ENCODE data around the gene IRAK2.

The IRAK2 gene

GRCh38 chr3:10184250-10184649, 19.5 kb downstream of the IRAK2 start:
- H3K4me3 ChIP-seq (ENCODE audit: low read depth, low read length), result no peak overlapping the region
- TF ChIP-seq CTCF (IDR thresholded peaks at IDR 0.05; ENCODE audit: low read depth, low read length), result no peak

GRCh38 chr3:10185804-10186762, 21.4 kb downstream of the IRAK2 start:
- TF ChIP-seq CTCF (IDR thresholded peaks at IDR 0.05; ENCODE audit: low read depth, low read length), result no peak
- no peak overlapping the region for H3K4me3 ChIP-seq (ENCODE audit: low read depth, low read length)

- TF ChIP-seq CTCF (IDR thresholded peaks at IDR 0.05; ENCODE audit: low read depth, low read length), result no peak
- H3K4me3 ChIP-seq (ENCODE audit: low read depth, low read length), result no peak overlapping the region
Observed at GRCh38 chr3:10187290-10187876, 22.7 kb downstream of the IRAK2 start.

DNA sequence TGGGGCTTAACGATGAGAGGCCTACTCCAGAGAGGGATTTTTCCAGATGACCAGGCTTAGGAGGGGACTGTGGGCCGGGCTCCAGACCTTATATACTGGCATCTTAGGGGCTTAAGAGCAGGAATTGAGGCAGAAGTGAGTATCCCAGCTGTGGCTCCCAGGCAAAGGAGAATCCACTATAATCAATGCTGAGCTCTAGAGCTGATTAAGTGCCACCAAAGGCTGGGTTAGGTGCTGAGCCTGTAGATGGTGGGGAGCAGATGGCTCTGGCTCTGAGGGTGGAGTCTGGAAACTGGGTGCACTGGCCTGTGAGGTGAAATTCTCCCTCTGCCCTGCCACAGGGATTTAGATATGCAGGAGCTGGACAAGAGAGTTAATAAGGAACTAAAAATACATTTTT, 23.2 kb downstream of the IRAK2 start:
- no peak overlapping the region for H3K4me3 ChIP-seq (ENCODE audit: low read depth, low read length)
- TF ChIP-seq CTCF (IDR thresholded peaks at IDR 0.05; ENCODE audit: low read depth, low read length), result no peak

DNA sequence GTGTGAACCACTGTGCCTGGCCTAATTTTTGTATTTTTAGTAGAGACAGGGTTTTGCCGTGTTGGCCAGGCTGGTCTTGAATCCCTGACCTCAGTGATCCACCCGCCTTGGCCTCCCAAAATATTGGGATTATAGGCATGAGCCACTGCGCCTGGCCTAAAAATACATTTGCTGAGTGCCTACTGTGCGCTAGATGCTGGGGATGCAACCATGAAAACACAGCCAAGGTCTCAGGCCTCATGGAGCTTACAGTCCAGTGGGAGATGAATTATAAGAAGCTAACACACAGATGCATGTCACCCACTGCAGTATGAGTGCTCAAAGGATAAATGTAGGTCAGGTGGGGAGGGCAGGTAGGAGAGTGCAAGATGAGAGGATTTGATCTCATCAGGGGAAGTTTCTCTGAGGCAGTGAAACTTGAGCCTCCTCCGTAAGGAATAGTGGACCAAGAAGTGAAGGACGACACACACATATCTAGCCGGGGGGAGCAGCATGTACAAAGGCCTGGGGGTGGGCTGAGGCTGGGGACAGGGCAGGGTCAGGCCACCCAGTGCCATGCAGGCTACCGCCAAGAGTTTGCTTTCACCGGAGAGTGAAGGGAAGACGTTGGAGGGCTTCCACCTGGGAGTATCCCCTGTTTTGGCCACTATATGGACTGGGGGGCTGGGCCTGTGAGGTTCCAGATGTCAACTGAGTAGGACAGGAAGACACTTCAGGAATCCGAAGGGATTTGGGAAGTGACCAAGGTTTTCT, 24.3 kb downstream of the IRAK2 start:
- H3K4me3 ChIP-seq (ENCODE audit: low read depth, low read length), result no peak overlapping the region

GRCh38 chr3:10189557-10190354, 25.0 kb downstream of the IRAK2 start:
- H3K4me3 ChIP-seq (ENCODE audit: low read depth, low read length), result no peak overlapping the region
- TF ChIP-seq CTCF (IDR thresholded peaks at IDR 0.05; ENCODE audit: low read depth, low read length), result no peak

More for the DNA sequence above, 24.3 kb downstream of the IRAK2 start:
- TF ChIP-seq CTCF (IDR thresholded peaks at IDR 0.05; ENCODE audit: low read depth, low read length), result no peak
